HepG2 (cell line): ENCODE measurements around the gene LUC7L. TPM values are rescaled to one million over a fixed set of nuclear protein-coding genes. Genes with fewer than 3 reads are reported as not detected.
A peak's percentile ranks its signal among the peaks of the same experiment; 100 is the strongest.

Source experiments
- ARID3A ChIP-seq: IDR thresholded peaks from 2 replicates; pipeline ENCODE4 v1.6.1; 2012; ENCODE audit warnings: low read depth, low read length, improper control_type of control experiment
- ATF1 ChIP-seq: IDR thresholded peaks from 2 replicates; pipeline ENCODE4 v1.6.1; 2016; ENCODE audit warnings: mild to moderate bottlenecking, control low read depth
- ATF6 ChIP-seq: sonication (generic); formaldehyde crosslinking; conservative IDR thresholded peaks from 2 replicates; pipeline ENCODE4 v1.4.0; 2020; ENCODE audit warnings: missing genetic modification reagents
- CENPBD1 ChIP-seq: sonication (generic); formaldehyde crosslinking; IDR thresholded peaks from 2 replicates; pipeline ENCODE4 v1.8.0; 2022; ENCODE audit warnings: missing genetic modification reagents, low read depth, mild to moderate bottlenecking, borderline replicate concordance
- GMEB1 ChIP-seq: sonication (generic); formaldehyde crosslinking; IDR thresholded peaks from 2 replicates; pipeline ENCODE4 v1.5.1; 2020; ENCODE audit warnings: missing genetic modification reagents, mild to moderate bottlenecking, borderline replicate concordance
- GTF3A ChIP-seq: sonication (generic); formaldehyde crosslinking; conservative IDR thresholded peaks from 2 replicates; pipeline ENCODE4 v1.4.0; 2020; ENCODE audit warnings: mild to moderate bottlenecking, missing genetic modification reagents
- ISL2 ChIP-seq: sonication (generic); formaldehyde crosslinking; IDR thresholded peaks from 2 replicates; pipeline ENCODE4 v1.5.0; 2020; ENCODE audit warnings: missing genetic modification reagents
- NCOA5 ChIP-seq: sonication (generic); formaldehyde crosslinking; IDR thresholded peaks from 2 replicates; pipeline ENCODE4 v1.4.0; 2020; ENCODE audit warnings: missing genetic modification reagents
- NR2C2 ChIP-seq: sonication (generic); formaldehyde crosslinking; IDR thresholded peaks from 2 replicates; pipeline ENCODE4 v1.4.0; 2020; ENCODE audit warnings: missing genetic modification reagents, mild to moderate bottlenecking, moderate library complexity, borderline replicate concordance
- RAD21 ChIP-seq: fragments of 450-650 bp; formaldehyde crosslinking; IDR thresholded peaks from 2 replicates; pipeline ENCODE4 v1.5.0; 2020; ENCODE audit warnings: mild to moderate bottlenecking
- SIX1 ChIP-seq: sonication (generic); formaldehyde crosslinking; IDR thresholded peaks from 2 replicates; pipeline ENCODE4 v1.4.0; 2020; ENCODE audit warnings: missing genetic modification reagents, borderline replicate concordance
- TBX3 ChIP-seq: fragments of 450-650 bp; IDR thresholded peaks from 2 replicates; pipeline ENCODE4 v1.6.1; 2017; ENCODE audit warnings: antibody characterized with exemption, mild to moderate bottlenecking, inconsistent platforms, borderline replicate concordance
- ZNF225 ChIP-seq: sonication (generic); formaldehyde crosslinking; IDR thresholded peaks from 2 replicates; pipeline ENCODE4 v1.4.0; 2020; ENCODE audit warnings: mild to moderate bottlenecking, missing genetic modification reagents
- ZNF567 ChIP-seq: sonication (generic); formaldehyde crosslinking; IDR thresholded peaks from 2 replicates; pipeline ENCODE4 v1.8.1; 2023; ENCODE audit warnings: mild to moderate bottlenecking, missing genetic modification reagents, borderline replicate concordance
- ZSCAN5A ChIP-seq: sonication (generic); formaldehyde crosslinking; IDR thresholded peaks from 2 replicates; pipeline ENCODE4 v1.8.0; 2022; ENCODE audit warnings: mild to moderate bottlenecking, missing genetic modification reagents, borderline replicate concordance
- polyA plus RNA-seq, 8 experiments: library from polyadenylated mRNA; depleted of rRNA in 3 of 8; stranded (reverse) in 7 of 8; unstranded in 1 of 8; fragments of >200 nt; fragmentation: Illumina TruSeq in 4 of 8; extraction: Trizol in 4 of 8; gene quantifications; 2 replicates each; pipeline versions ENCODE4 v1.2.1 to v1.2.3, GENCODE V29; 2011 to 2016; ENCODE audit warnings: low read depth in 4 of 8, missing spikeins in 1 of 8, mixed read lengths in 1 of 8; ENCODE audit not compliant: insufficient read depth in 1 of 8
- total RNA-seq, 5 experiments: library from RNA; depleted of rRNA; stranded (reverse); fragments of >200 nt; fragmentation: Illumina TruSeq; extraction: Trizol; gene quantifications; 2 replicates each; pipeline ENCODE4 v1.2.3, GENCODE V29; 2016; ENCODE audit warnings: low read depth in 1 of 5
- TF ChIP-seq, protein P1 (sequence below): sonication (generic); formaldehyde crosslinking; IDR thresholded peaks from 2 replicates; pipeline ENCODE4 v1.5.0; 2020; ENCODE audit warnings: missing genetic modification reagents

The LUC7L gene
- total and polyA plus RNA-seq, 2 of the 13 experiments (the other 11 are each of a cell fraction or from before 2014, with no cell fraction given): 48.7 to 56.9 TPM

DNA sequence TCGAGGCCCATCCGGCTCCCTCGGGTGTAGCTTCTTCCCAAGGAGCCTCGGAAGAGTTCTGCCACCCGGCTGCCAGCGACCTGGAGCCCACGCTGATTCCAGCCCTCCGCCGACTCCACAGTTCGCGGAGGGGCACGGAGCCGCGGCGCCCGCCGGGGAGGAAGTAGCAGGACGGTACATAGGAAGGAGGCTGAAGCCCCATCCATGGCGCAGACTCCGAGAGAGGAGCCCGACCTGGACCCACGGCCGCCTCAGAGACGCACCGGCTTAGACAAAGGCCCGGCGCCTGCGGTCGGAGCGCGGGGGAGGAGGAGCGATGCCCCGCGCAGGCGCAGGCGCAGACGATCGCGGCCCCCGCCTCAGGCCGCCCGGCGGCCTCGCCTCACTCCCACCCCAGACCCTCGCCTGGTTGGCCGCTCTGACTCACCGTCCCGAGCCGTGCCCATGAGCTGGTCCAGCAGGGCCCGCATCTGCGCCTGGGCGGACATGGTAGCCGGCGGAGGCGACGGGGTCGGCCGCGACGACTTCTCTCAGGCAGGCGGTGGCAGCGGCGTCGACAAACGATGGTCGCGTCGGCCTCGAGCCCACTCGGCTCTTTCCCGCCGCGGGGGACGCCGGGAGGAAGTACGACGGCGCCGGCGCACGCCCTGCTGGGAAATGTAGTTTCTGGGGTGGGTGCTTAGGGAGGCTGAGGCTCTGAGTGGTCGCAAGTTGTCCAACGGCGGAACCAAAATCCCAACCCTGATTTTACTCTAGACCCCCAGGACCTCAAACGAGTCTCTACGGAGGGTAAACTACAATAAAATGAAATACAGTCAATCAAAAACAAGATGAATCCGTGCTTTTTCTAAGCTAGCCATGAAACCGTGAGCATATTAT lies at the start of gene LUC7L (continued):
- TF ChIP-seq ZSCAN5A (CRISPR knock-in tag) (peak; percentile 95), NR2C2 (CRISPR knock-in tag) (peak; percentile 72), ZNF225 (CRISPR knock-in tag) (peak; percentile 98), SIX1 (CRISPR knock-in tag) (no peak), TBX3 (peak; percentile 28; the same call in 1 of the 2 replicates), GMEB1 (CRISPR knock-in tag) (peak; percentile 91), NCOA5 (no peak), ARID3A (no peak), ZNF567 (CRISPR knock-in tag) (peak; percentile 96), ATF1 (CRISPR knock-in tag) (peak; percentile 91), GTF3A (no peak), ATF6 (CRISPR knock-in tag) (peak; percentile 64; the same call in 1 of the 2 replicates), RAD21 (peak; percentile 61), CENPBD1 (CRISPR knock-in tag) (no peak), ISL2 (CRISPR knock-in tag) (peak; percentile 85)
- TF ChIP-seq, protein P1, sequence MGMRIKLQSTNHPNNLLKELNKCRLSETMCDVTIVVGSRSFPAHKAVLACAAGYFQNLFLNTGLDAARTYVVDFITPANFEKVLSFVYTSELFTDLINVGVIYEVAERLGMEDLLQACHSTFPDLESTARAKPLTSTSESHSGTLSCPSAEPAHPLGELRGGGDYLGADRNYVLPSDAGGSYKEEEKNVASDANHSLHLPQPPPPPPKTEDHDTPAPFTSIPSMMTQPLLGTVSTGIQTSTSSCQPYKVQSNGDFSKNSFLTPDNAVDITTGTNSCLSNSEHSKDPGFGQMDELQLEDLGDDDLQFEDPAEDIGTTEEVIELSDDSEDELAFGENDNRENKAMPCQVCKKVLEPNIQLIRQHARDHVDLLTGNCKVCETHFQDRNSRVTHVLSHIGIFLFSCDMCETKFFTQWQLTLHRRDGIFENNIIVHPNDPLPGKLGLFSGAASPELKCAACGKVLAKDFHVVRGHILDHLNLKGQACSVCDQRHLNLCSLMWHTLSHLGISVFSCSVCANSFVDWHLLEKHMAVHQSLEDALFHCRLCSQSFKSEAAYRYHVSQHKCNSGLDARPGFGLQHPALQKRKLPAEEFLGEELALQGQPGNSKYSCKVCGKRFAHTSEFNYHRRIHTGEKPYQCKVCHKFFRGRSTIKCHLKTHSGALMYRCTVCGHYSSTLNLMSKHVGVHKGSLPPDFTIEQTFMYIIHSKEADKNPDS (CRISPR knock-in tag): no peak
